IMR-90 (cell line): ENCODE data around the gene SYT17. TPM values are rescaled to one million over a fixed set of nuclear protein-coding genes. Genes with fewer than 3 reads are reported as not detected.

ENCODE experiments used
- ATAC-seq: fragments of 200-7000 bp; cut with Tn5 transposase; 2 replicates; pipeline ENCODE4 v1.9.1; 2020; ENCODE audit warnings: low read depth, mild to moderate bottlenecking, moderate library complexity
- BruUV-seq: library from RNA; stranded (reverse); fragments of 400-500 nt; replicated peaks from 2 replicates; lab custom pipeline; 2021; lab: Mats Ljungman, UMichigan
- CTCF ChIA-PET: fragments of 300-600 bp; formaldehyde crosslinking; extraction: SDS; loops from one replicate; lab custom pipeline; 2021; ENCODE audit warnings: antibody characterized with exemption; lab: Yijun Ruan, JAX
- POLR2A ChIA-PET: fragments of 300-600 bp; sonication (Branson Sonifier 250); formaldehyde crosslinking; loops from one replicate; lab custom pipeline; 2022; ENCODE audit warnings: antibody characterized with exemption; ENCODE audit not compliant: unreplicated experiment; lab: Charles Lee
- DNase-seq: peaks from one replicate; pipeline ENCODE4 v3.0.0; 2013
- H2AFZ ChIP-seq: replicated peaks from 2 replicates; pipeline ENCODE3; 2013; ENCODE audit warnings: low read length, mild to moderate bottlenecking; ENCODE audit not compliant: poor library complexity
- H2AK5ac ChIP-seq: 2 replicates; pipeline ENCODE4 v1.6.1; 2013; ENCODE audit warnings: low read depth, low read length, inconsistent platforms
- H2AK9ac ChIP-seq: replicated peaks from 2 replicates; pipeline ENCODE3; 2013; ENCODE audit warnings: mild to moderate bottlenecking, low read depth, low read length, moderate library complexity; ENCODE audit not compliant: poor library complexity
- H2BK120ac ChIP-seq: 2 replicates; pipeline ENCODE4 v1.6.1; 2013; ENCODE audit warnings: low read depth, low read length, inconsistent platforms
- H2BK15ac ChIP-seq: 3 replicates; pipeline ENCODE4 v1.6.1; 2013; ENCODE audit warnings: low read depth, low read length, inconsistent platforms
- H2BK20ac ChIP-seq: 2 replicates; pipeline ENCODE4 v1.6.1; 2013; ENCODE audit warnings: low read depth, mild to moderate bottlenecking, inconsistent platforms, low read length, moderate library complexity
- H2BK5ac ChIP-seq: 2 replicates; pipeline ENCODE4 v1.6.1; 2013; ENCODE audit warnings: mild to moderate bottlenecking, low read depth, low read length, inconsistent platforms; ENCODE audit not compliant: poor library complexity, severe bottlenecking
- H3K14ac ChIP-seq: replicated peaks from 2 replicates; pipeline ENCODE4 v1.6.1; 2013; ENCODE audit warnings: low read depth, low read length, inconsistent platforms
- H3K18ac ChIP-seq: 2 replicates; pipeline ENCODE4 v1.6.1; 2013; ENCODE audit warnings: low read depth, low read length, control low read depth
- H3K23ac ChIP-seq: 2 replicates; pipeline ENCODE4 v1.6.1; 2013; ENCODE audit warnings: low read depth, low read length, inconsistent platforms
- H3K27ac ChIP-seq: 2 replicates; pipeline ENCODE4 v1.5.1; 2013; ENCODE audit warnings: mild to moderate bottlenecking, control low read depth, low read length; ENCODE audit not compliant: insufficient read depth
- H3K27me3 ChIP-seq: 2 replicates; pipeline ENCODE4 v1.6.1; 2013; ENCODE audit warnings: low read length; ENCODE audit not compliant: control insufficient read depth, insufficient read depth
- H3K36me3 ChIP-seq: 2 replicates; pipeline ENCODE4 v1.6.1; 2013; ENCODE audit warnings: low read length, mixed read lengths; ENCODE audit not compliant: control insufficient read depth, insufficient read depth
- H3K4ac ChIP-seq: 2 replicates; pipeline ENCODE4 v1.6.1; 2013; ENCODE audit warnings: low read depth, low read length, inconsistent platforms
- H3K4me1 ChIP-seq: 2 replicates; pipeline ENCODE4 v1.6.1; 2013; ENCODE audit warnings: low read length, mixed read lengths; ENCODE audit not compliant: control insufficient read depth, insufficient read depth
- H3K4me2 ChIP-seq: 2 replicates; pipeline ENCODE4 v1.6.1; 2013; ENCODE audit warnings: low read depth, mild to moderate bottlenecking, control low read depth, low read length, moderate library complexity
- H3K4me3 ChIP-seq: 2 replicates; pipeline ENCODE4 v1.5.1; 2013; ENCODE audit warnings: low read depth, mild to moderate bottlenecking, control low read depth, low read length, moderate library complexity; ENCODE audit not compliant: insufficient read depth
- H3K56ac ChIP-seq: 2 replicates; pipeline ENCODE4 v1.6.1; 2013; ENCODE audit warnings: low read length, inconsistent platforms; ENCODE audit not compliant: insufficient read depth; ENCODE audit errors: extremely low read depth
- H3K79me1 ChIP-seq, 2 experiments: 2 replicates each; pipeline ENCODE4 v1.6.1; 2013; ENCODE audit warnings: low read length in 2 of 2, inconsistent platforms in 1 of 2, low read depth in 1 of 2
- H3K9ac ChIP-seq: 2 replicates; pipeline ENCODE4 v1.6.1; 2013; ENCODE audit warnings: low read depth, low read length, control low read depth
- H3K9me1 ChIP-seq: 2 replicates; pipeline ENCODE4 v1.6.1; 2013; ENCODE audit warnings: low read length, inconsistent platforms; ENCODE audit not compliant: insufficient read depth
- H3K9me3 ChIP-seq: 2 replicates; pipeline ENCODE4 v1.6.1; 2013; ENCODE audit warnings: low read length; ENCODE audit not compliant: control insufficient read depth, insufficient read depth
- H4K20me1 ChIP-seq: 2 replicates; pipeline ENCODE4 v1.6.1; 2013; ENCODE audit warnings: low read length, inconsistent platforms; ENCODE audit not compliant: insufficient read depth
- H4K5ac ChIP-seq: 2 replicates; pipeline ENCODE4 v1.6.1; 2013; ENCODE audit warnings: mild to moderate bottlenecking, low read depth, low read length, control low read depth
- H4K8ac ChIP-seq, 2 experiments: 2 replicates each; pipeline ENCODE4 v1.6.1; 2013; ENCODE audit warnings: low read depth in 2 of 2, low read length in 2 of 2, control low read depth in 1 of 2, inconsistent platforms in 1 of 2
- H4K91ac ChIP-seq: 2 replicates; pipeline ENCODE4 v1.6.1; 2013; ENCODE audit warnings: low read depth, low read length, inconsistent platforms; ENCODE audit not compliant: insufficient read depth
- BHLHE40 ChIP-seq: fragments of 150-350 bp; IDR thresholded peaks from 2 replicates; pipeline ENCODE4 v1.6.1; 2016; ENCODE audit warnings: mild to moderate bottlenecking, low read depth, low read length
- CHD1 ChIP-seq: IDR thresholded peaks from 2 replicates; pipeline ENCODE4 v1.6.1; 2012; ENCODE audit warnings: low read depth, low read length, improper control_type of control experiment
- CTCF ChIP-seq: conservative IDR thresholded peaks from 2 replicates; pipeline ENCODE4 v1.5.1; 2012; ENCODE audit warnings: mild to moderate bottlenecking, low read depth, low read length, improper control_type of control experiment
- ELK1 ChIP-seq: fragments of 150-350 bp; IDR thresholded peaks from 2 replicates; pipeline ENCODE4 v1.6.1; 2016; ENCODE audit warnings: low read depth, mild to moderate bottlenecking, low read length, moderate library complexity, borderline replicate concordance
- FOS ChIP-seq: fragments of 150-350 bp; IDR thresholded peaks from 2 replicates; pipeline ENCODE4 v1.6.1; 2016; ENCODE audit warnings: low read depth, low read length
- MAFK ChIP-seq: IDR thresholded peaks from 2 replicates; pipeline ENCODE4 v1.6.1; 2012; ENCODE audit warnings: low read depth, low read length, improper control_type of control experiment
- NFE2L2 ChIP-seq: fragments of 150-350 bp; IDR thresholded peaks from 2 replicates; pipeline ENCODE4 v1.6.1; 2016; ENCODE audit warnings: low read depth, mild to moderate bottlenecking, low read length
- POLR2A ChIP-seq: IDR thresholded peaks from 2 replicates; pipeline ENCODE4 v1.6.1; 2012; ENCODE audit warnings: mild to moderate bottlenecking, low read depth, low read length
- RFX5 ChIP-seq: IDR thresholded peaks from 2 replicates; pipeline ENCODE4 v1.8.0; 2012; ENCODE audit warnings: low read depth, mild to moderate bottlenecking, low read length, moderate library complexity
- USF2 ChIP-seq: fragments of 150-350 bp; IDR thresholded peaks from 2 replicates; pipeline ENCODE4 v1.6.1; 2017; ENCODE audit warnings: mild to moderate bottlenecking, antibody characterized with exemption, low read length, low read depth
- WGBS, 2 experiments: methylation state at CpG; one replicate each; pipeline versions ENCODE4 v1.1.5 to v1.1.7; 2013; ENCODE audit warnings: missing lambda C conversion rate in 2 of 2; ENCODE audit not compliant: insufficient read length in 1 of 2; ENCODE audit errors: extremely low coverage in 2 of 2; 5-methylcytosine and 5-hydroxymethylcytosine counted together
- dilution Hi-C: fragments of 300-500 bp; cut with HindIII; formaldehyde crosslinking; loops from one replicate; pipeline ENCODE4 v1.14.3; 2018; ENCODE audit warnings: low sequenced_read_pairs; ENCODE audit not compliant: unreplicated experiment
- in situ Hi-C: fragments of 300-500 bp; cut with MboI; formaldehyde crosslinking; loops from 3 replicates; pipeline ENCODE4 v1.14.3; 2019; ENCODE audit warnings: low sequenced_read_pairs, inconsistent platforms, mixed read lengths
- intact Hi-C: fragments of 100-400 bp; cut with micrococcal nuclease; formaldehyde crosslinking; loops from 2 replicates; pipeline ENCODE4 v1.10.0; 2022
- polyA plus RNA-seq, 3 experiments: library from polyadenylated mRNA; depleted of rRNA; stranded (reverse); fragments of >200 nt; gene quantifications; 2 replicates each; pipeline ENCODE4 v1.2.3, GENCODE V29; 2012; ENCODE audit warnings: low replicate concordance in 1 of 3
- total RNA-seq: library from RNA; depleted of rRNA; stranded (reverse); fragments of >200 nt; gene quantifications from 2 replicates; pipeline ENCODE4 v1.2.3, GENCODE V29; 2012

Gene SYT17
- total and polyA plus RNA-seq, 2 of the 4 experiments (the other 2 are of a cell fraction) = not detected

GRCh38 chr16:19299565-19299964 lies 131.5 kb downstream of the SYT17 start:
- no TSS peak for BruUV-seq
- H3K56ac ChIP-seq = no peak overlapping the region

More at GRCh38 chr16:19299565-19299964, 131.5 kb downstream of the SYT17 start:
- H2BK120ac ChIP-seq = no peak overlapping the region
- H2BK15ac ChIP-seq = no peak overlapping the region
- no peak for DNase-seq
- in situ Hi-C loops = no loop called here
- H3K23ac ChIP-seq = no peak overlapping the region
- CTCF ChIA-PET = no interaction called here
- H2AFZ ChIP-seq = no peak overlapping the region
- H3K36me3 ChIP-seq = no peaks in the 10 kb centered on the region
- H3K18ac ChIP-seq = no peak overlapping the region
- TF ChIP-seq CHD1 (no peak), ELK1 (no peak), CTCF (no peak), BHLHE40 (no peak), POLR2A (no peak), FOS (no peak), MAFK (no peak), RFX5 (no peak), NFE2L2 (no peak), USF2 (no peak)
- H4K20me1 ChIP-seq = no peaks in the 10 kb centered on the region
- no peaks in the 10 kb centered on the region for H3K79me1 ChIP-seq
- H2BK5ac ChIP-seq = no peak overlapping the region
- intact Hi-C loops = no loop called here
- ATAC-seq = no peak
- H3K14ac ChIP-seq = no peak overlapping the region
- H2AK9ac ChIP-seq = no peak overlapping the region
- H3K4me2 ChIP-seq = no peak overlapping the region
- no peak overlapping the region for H3K27ac ChIP-seq
- H3K4me1 ChIP-seq = no peaks in the 10 kb centered on the region
- H4K91ac ChIP-seq = no peak overlapping the region
- no peak overlapping the region for H3K4ac ChIP-seq
- H2AK5ac ChIP-seq = no peak overlapping the region
- H2BK20ac ChIP-seq = no peak overlapping the region
- H3K27me3 ChIP-seq = no peaks in the 10 kb centered on the region
- no peak overlapping the region for H3K4me3 ChIP-seq
- no peaks in the 10 kb centered on the region for H3K9me3 ChIP-seq
- no peak overlapping the region for H3K9ac ChIP-seq
- no peaks in the 10 kb centered on the region for H3K9me1 ChIP-seq
- no CpG with 5 or more reads among the region's 2 CpGs for WGBS, 2 experiments
- no peak overlapping the region for H4K8ac ChIP-seq
- dilution Hi-C loops = no loop called here
- no peak overlapping the region for H4K5ac ChIP-seq
- POLR2A ChIA-PET = no interaction called here
